GM13977 (cell line): ENCODE measurements around the gene EIF2B1.

Experiments
- DNase-seq: peaks from one replicate; pipeline ENCODE4 v3.0.0; 2012; ENCODE audit warnings: low spot score
- CTCF ChIP-seq: IDR thresholded peaks from 2 replicates; pipeline ENCODE4 v1.5.1; 2012; ENCODE audit warnings: mild to moderate bottlenecking, control low read depth; ENCODE audit not compliant: insufficient read depth; ENCODE audit errors: extremely low read depth, missing control alignments
- in situ Hi-C: fragments of 300-500 bp; cut with MboI; formaldehyde crosslinking; loops from one replicate; pipeline ENCODE4 v1.12.0; 2022; ENCODE audit warnings: low sequenced_read_pairs, low pct_unique_long_range_greater_than_20kb, mixed read lengths, inconsistent platforms; ENCODE audit not compliant: unreplicated experiment

The EIF2B1 gene

GRCh38 chr12:123573870-123574269, 59.6 kb downstream of the EIF2B1 start:
- in situ Hi-C loops = no loop called here

GRCh38 chr12:123572391-123572790, 61.1 kb downstream of the EIF2B1 start:
- TF ChIP-seq CTCF = no peak
- in situ Hi-C loops = no loop called here
- DNase-seq = no peak

More at GRCh38 chr12:123573870-123574269, 59.6 kb downstream of the EIF2B1 start:
- DNase-seq = no peak
- TF ChIP-seq CTCF = no peak

- no peak for DNase-seq
Measured at GRCh38 chr12:123571343-123571813, 62.1 kb downstream of the EIF2B1 start.

More at GRCh38 chr12:123571343-123571813, 62.1 kb downstream of the EIF2B1 start:
- in situ Hi-C loops = no loop called here
- no peak for TF ChIP-seq CTCF
